ENCODE results near the gene CNN3.

- TF ChIP-seq EZH2 (IDR thresholded peaks at IDR 0.05; ENCODE audit: borderline replicate concordance, low read depth, low read length, severe bottlenecking) (no peak), POLR2A (IDR thresholded peaks at IDR 0.05; ENCODE audit: low read depth, low read length) (no peak), CTCF (IDR thresholded peaks at IDR 0.05; ENCODE audit: extremely low read depth in 1 of 2, insufficient read depth in 1 of 2, low read depth in 1 of 2, low read length in 2 of 2) (no peak), POLR2AphosphoS5 (IDR thresholded peaks at IDR 0.05; ENCODE audit: insufficient read depth, low read depth, low read length) (no peak), JUN (IDR thresholded peaks at IDR 0.05; ENCODE audit: borderline replicate concordance, insufficient read depth, insufficient read length, low read depth) (no peak)
Observed at GRCh38 chr1:94961582-94961981, 34.7 kb upstream of the CNN3 start.

Measured in endothelial cell of umbilical vein (primary cell).